ENCODE results near the gene PCNX2.

Gene PCNX2

DNA sequence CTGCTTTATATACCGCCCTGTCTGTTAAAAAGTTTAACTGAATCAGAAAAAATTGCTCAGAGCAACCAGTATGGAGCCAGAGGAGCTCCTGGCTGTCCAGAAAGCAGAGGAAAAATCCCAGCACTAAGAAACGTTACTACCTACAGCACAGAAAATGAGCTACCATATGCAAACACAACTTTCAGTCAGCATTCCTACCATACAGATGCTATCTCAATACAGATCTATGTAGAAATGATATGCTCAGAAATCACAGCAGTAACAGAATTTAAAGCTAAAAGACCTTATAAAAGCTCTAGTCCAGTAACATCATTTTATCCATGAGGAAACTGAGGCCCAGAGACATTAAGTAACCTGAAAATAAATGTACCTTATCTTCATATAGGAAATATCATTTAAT lies 38.7 kb downstream of the PCNX2 start:
- TF ChIP-seq, protein P1, sequence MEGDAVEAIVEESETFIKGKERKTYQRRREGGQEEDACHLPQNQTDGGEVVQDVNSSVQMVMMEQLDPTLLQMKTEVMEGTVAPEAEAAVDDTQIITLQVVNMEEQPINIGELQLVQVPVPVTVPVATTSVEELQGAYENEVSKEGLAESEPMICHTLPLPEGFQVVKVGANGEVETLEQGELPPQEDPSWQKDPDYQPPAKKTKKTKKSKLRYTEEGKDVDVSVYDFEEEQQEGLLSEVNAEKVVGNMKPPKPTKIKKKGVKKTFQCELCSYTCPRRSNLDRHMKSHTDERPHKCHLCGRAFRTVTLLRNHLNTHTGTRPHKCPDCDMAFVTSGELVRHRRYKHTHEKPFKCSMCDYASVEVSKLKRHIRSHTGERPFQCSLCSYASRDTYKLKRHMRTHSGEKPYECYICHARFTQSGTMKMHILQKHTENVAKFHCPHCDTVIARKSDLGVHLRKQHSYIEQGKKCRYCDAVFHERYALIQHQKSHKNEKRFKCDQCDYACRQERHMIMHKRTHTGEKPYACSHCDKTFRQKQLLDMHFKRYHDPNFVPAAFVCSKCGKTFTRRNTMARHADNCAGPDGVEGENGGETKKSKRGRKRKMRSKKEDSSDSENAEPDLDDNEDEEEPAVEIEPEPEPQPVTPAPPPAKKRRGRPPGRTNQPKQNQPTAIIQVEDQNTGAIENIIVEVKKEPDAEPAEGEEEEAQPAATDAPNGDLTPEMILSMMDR (IDR thresholded peaks at IDR 0.05; ENCODE audit: low read depth, low read length) = no peak
- peaks cover 16% of the 10 kb centered on the region for H3K36me3 ChIP-seq

DNA sequence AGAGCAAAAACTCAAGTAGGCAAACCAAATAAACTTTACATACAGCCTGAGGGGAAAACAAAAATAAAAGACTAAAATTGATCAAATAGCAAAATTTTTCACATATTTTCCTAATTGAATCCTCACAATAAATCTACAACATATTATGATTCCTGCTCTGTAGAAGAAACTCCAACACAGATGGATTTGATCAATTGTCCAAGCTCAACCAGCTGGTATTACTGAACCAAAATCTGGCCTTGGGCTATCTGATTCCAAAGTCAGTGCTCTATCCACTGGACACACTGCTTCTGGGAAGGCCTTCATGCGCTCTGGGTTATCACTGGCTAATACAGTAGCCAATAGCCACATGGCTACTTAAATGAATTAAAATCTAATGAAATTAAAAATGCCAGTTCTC lies 39.3 kb downstream of the PCNX2 start:
- H3K36me3 ChIP-seq = peaks cover 17% of the 10 kb centered on the region
- H3K27me3 ChIP-seq = no peaks in the 10 kb centered on the region
- H3K4me1 ChIP-seq = peaks cover 14% of the 10 kb centered on the region
- no peak overlapping the region for H3K4me3 ChIP-seq (ENCODE audit: low read depth, low read length)
- TF ChIP-seq, protein P1 (IDR thresholded peaks at IDR 0.05; ENCODE audit: low read depth, low read length) = no peak
- no peaks in the 10 kb centered on the region for H3K9me3 ChIP-seq
- peak; percentile 27 for DNase-seq

More for the DNA sequence above, 38.7 kb downstream of the PCNX2 start:
- H3K4me3 ChIP-seq (ENCODE audit: low read depth, low read length) = no peak overlapping the region
- H3K9me3 ChIP-seq = no peaks in the 10 kb centered on the region
- no peaks in the 10 kb centered on the region for H3K27me3 ChIP-seq
- H3K4me1 ChIP-seq = peaks cover 14% of the 10 kb centered on the region
- no peak for DNase-seq

DNA sequence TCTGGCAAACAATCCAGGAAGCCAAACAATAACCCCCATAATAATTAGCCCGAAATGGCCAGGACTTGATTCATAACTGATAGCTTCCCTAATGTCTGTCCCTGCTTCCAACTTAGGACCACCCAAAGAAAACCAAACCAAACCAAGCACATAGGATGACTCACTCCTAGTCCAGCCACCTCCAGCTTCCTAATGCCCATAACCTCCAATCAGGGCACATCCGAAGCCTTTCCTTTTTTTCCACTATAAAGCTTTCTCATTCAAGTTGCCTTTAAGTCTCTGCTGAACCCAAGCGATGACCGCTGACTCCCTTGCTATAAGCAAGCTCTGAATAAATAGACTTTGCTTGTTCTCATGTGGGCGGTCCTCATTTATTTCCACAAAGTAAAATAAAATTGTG lies 40.4 kb downstream of the PCNX2 start:
- Histone ChIP-seq H3K9me3 (no peaks in the 10 kb centered on the region), H3K27me3 (no peaks in the 10 kb centered on the region), H3K4me3 (ENCODE audit: low read depth, low read length) (no peak overlapping the region), H3K36me3 (peaks cover 19% of the 10 kb centered on the region), H3K4me1 (peaks cover 14% of the 10 kb centered on the region)
- TF ChIP-seq, protein P1 (IDR thresholded peaks at IDR 0.05; ENCODE audit: low read depth, low read length) = no peak
- DNase-seq = no peak

DNA sequence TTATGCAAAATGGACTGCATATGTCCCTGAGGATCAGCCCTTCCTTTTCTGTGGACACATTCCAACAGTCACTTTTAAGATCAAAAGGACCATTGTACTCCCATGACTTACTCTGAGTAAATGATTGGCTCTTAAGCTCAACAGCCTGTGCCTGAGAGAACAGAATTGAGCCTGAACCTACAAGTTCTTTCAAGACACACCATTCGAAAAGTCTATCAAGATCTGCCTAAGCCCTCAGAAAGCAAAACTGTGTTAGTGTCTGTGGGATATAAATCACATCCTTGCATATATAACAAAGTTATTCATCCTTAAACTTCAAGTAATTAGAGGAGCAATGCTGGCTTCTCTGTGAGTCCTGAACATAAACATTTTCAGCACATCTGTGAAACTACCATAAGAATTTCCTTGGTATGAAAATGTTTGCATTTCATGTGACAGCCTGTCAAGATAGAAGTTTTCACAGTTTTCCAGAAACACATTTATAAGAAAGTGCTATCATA lies 41.6 kb downstream of the PCNX2 start:
- TF ChIP-seq, protein P1 (IDR thresholded peaks at IDR 0.05; ENCODE audit: low read depth, low read length) = no peak
- no peaks in the 10 kb centered on the region for H3K9me3 ChIP-seq
- H3K27me3 ChIP-seq = no peaks in the 10 kb centered on the region
- H3K4me1 ChIP-seq = peaks cover 14% of the 10 kb centered on the region
- DNase-seq = no peak
- H3K4me3 ChIP-seq (ENCODE audit: low read depth, low read length) = no peak overlapping the region
- H3K36me3 ChIP-seq = peaks cover 18% of the 10 kb centered on the region

DNA sequence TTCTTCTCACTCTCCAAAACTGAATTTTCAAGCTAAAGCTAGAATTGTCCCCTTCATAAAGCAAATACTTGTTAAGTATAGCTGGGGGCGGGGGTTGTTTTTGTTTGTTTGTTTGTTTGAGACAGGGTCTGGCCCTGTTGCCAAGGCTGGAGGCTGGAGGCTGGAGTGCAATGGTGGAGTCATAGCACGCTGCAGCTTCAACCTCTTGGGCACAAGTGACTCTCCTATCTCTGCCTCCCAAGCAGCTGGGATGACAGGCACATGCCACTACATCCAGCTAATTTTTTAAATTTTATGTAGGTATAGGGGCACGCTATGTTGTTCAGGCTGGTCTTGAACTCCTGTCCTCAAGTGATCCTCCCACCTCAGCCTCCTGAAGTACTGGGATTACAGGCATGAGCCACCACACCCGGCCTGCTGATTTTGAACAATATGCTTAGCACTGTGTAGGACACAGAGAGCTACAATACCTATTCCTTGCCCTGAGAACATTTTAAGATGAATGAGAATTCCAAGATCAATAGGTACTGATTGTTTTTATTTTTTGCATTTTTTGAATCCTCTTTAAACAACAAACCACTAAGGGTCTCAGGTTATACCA lies 42.2 kb downstream of the PCNX2 start:
- peaks cover 13% of the 10 kb centered on the region for H3K36me3 ChIP-seq
- peaks cover 14% of the 10 kb centered on the region for H3K4me1 ChIP-seq
- no peak for DNase-seq
- TF ChIP-seq, protein P1 (IDR thresholded peaks at IDR 0.05; ENCODE audit: low read depth, low read length) = no peak
- no peak overlapping the region for H3K4me3 ChIP-seq (ENCODE audit: low read depth, low read length)
- H3K9me3 ChIP-seq = no peaks in the 10 kb centered on the region
- no peaks in the 10 kb centered on the region for H3K27me3 ChIP-seq

DNA sequence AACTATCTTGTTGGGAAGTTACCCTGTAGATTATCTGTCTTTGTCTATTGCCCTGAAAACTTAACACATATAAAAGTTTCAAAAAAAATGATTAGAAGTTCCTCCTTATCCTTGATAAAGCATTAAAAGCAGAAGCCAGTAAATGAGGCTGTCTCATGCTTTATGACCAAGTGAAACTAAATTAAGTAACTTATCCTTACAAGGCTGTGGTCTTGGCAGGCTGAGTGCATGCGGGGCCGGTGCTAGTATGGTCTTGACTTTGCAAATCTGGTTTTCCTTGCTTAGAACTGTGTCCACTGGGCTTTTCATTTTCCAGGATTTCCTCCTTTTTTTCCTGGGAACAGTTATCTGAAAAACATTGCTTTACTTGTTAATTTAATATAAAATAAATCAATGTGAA lies 43.1 kb downstream of the PCNX2 start:
- no peak overlapping the region for H3K4me3 ChIP-seq (ENCODE audit: low read depth, low read length)
- TF ChIP-seq, protein P1 (IDR thresholded peaks at IDR 0.05; ENCODE audit: low read depth, low read length) = no peak
- H3K9me3 ChIP-seq = no peaks in the 10 kb centered on the region
- H3K4me1 ChIP-seq = peaks cover 14% of the 10 kb centered on the region
- H3K36me3 ChIP-seq = peaks cover 8% of the 10 kb centered on the region
- no peak for DNase-seq
- no peaks in the 10 kb centered on the region for H3K27me3 ChIP-seq
